GM18868 (cell line): ENCODE results near the gene LIG3.
"Not testable (repeated sequence)": the region's sequence is repeated elsewhere in the genome, so short reads cannot be mapped to it uniquely, and the experiment has no call there.

Source experiments
- ATAC-seq: cut with Tn5 transposase; IDR thresholded peaks from one replicate; pipeline ENCODE4 v1.9.1; 2021; ENCODE audit warnings: mild to moderate bottlenecking, moderate library complexity; ENCODE audit not compliant: unreplicated experiment

The LIG3 gene

GRCh38 chr17:34980353-34980680 lies at the start of gene LIG3:
Gene LIG3 (plus strand): TSS chr17:34980512. CDS start chr17:34983006, 2,494 bp downstream.
- peak; percentile 71 for ATAC-seq

- not testable (repeated sequence) for ATAC-seq
Observed at GRCh38 chr17:34950780-34951179, 29.5 kb upstream of the LIG3 start.

GRCh38 chr17:34958438-34958837 lies 21.9 kb upstream of the LIG3 start:
- ATAC-seq: no peak

GRCh38 chr17:34961093-34961911 lies 19.0 kb upstream of the LIG3 start, which contains the start of the genes CCT6B and ZNF830:
Gene CCT6B (minus strand): TSS chr17:34961460. CDS start chr17:34961393, 67 bp downstream.
Gene ZNF830 (plus strand): TSS chr17:34961540. CDS start chr17:34961567, 27 bp downstream.
- ATAC-seq: peak; percentile 92

- no peak for ATAC-seq
Observed at GRCh38 chr17:34974179-34974578, 6.1 kb upstream of the LIG3 start.

- ATAC-seq: no peak
Observed at GRCh38 chr17:34974794-34975785, 5.2 kb upstream of the LIG3 start.

GRCh38 chr17:34979153-34979552 lies 1.2 kb upstream of the LIG3 start:
- ATAC-seq: no peak

- no peak for ATAC-seq
Observed at GRCh38 chr17:34979650-34980352, 511 bp upstream of the LIG3 start.

GRCh38 chr17:34980681-34981537 lies 597 bp downstream of the LIG3 start:
- ATAC-seq: peak; percentile 83

GRCh38 chr17:34981538-34982241 lies 1.4 kb downstream of the LIG3 start:
- ATAC-seq: no peak

GRCh38 chr17:34987232-34987631 lies 6.9 kb downstream of the LIG3 start:
- ATAC-seq: no peak

GRCh38 chr17:34988644-34989043 lies 8.3 kb downstream of the LIG3 start:
- no peak for ATAC-seq

GRCh38 chr17:34989473-34989872 lies 9.2 kb downstream of the LIG3 start:
- ATAC-seq: no peak

- no peak for ATAC-seq
Observed at GRCh38 chr17:34990921-34991365, 10.6 kb downstream of the LIG3 start.

- ATAC-seq: no peak
Observed at GRCh38 chr17:34991606-34992005, 11.3 kb downstream of the LIG3 start.

- no peak for ATAC-seq
Observed at GRCh38 chr17:34993031-34993430, 12.7 kb downstream of the LIG3 start.

GRCh38 chr17:34996422-34997285 lies 16.3 kb downstream of the LIG3 start:
- no peak for ATAC-seq

GRCh38 chr17:34997355-34997862 lies 17.1 kb downstream of the LIG3 start:
- no peak for ATAC-seq
